ENCODE results near the gene PSMA6.
"Not testable (repeated sequence)": the region's sequence is repeated elsewhere in the genome, so short reads cannot be mapped to it uniquely, and the experiment has no call there.

PSMA6 gene

GRCh38 chr14:35342489-35343010 is 50.4 kb downstream of the PSMA6 start:
- DNase-seq (ENCODE audit: low read depth, low spot score) = no peak

- no peak for DNase-seq (ENCODE audit: low read depth, low spot score)
Measured at GRCh38 chr14:35343702-35344101, 51.5 kb downstream of the PSMA6 start.

- DNase-seq (ENCODE audit: low read depth, low spot score) = no peak
Measured at GRCh38 chr14:35344107-35344807, 52.1 kb downstream of the PSMA6 start.

- DNase-seq (ENCODE audit: low read depth, low spot score) = no peak
Measured at GRCh38 chr14:35346738-35347322, 54.6 kb downstream of the PSMA6 start.

- DNase-seq (ENCODE audit: low read depth, low spot score) = no peak
Measured at GRCh38 chr14:35347323-35348043, 55.3 kb downstream of the PSMA6 start.

DNA sequence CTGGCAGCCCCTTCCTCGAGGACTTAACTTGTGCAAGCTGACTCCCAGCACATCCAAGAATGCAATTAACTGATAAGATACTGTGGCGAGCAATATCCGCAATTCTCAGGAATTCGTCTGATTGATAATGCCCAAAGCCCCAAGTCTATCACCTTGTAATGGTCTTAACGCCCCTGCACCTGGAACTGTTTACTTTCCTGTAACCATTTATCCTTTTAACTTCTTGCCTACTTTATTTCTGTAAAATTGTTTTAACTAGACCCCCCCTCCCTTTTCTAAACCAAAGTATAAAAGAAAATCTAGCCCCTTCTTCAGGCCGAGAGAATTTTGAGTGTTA is 55.8 kb downstream of the PSMA6 start:
- DNase-seq (ENCODE audit: low read depth, low spot score) = not testable (repeated sequence)

DNA sequence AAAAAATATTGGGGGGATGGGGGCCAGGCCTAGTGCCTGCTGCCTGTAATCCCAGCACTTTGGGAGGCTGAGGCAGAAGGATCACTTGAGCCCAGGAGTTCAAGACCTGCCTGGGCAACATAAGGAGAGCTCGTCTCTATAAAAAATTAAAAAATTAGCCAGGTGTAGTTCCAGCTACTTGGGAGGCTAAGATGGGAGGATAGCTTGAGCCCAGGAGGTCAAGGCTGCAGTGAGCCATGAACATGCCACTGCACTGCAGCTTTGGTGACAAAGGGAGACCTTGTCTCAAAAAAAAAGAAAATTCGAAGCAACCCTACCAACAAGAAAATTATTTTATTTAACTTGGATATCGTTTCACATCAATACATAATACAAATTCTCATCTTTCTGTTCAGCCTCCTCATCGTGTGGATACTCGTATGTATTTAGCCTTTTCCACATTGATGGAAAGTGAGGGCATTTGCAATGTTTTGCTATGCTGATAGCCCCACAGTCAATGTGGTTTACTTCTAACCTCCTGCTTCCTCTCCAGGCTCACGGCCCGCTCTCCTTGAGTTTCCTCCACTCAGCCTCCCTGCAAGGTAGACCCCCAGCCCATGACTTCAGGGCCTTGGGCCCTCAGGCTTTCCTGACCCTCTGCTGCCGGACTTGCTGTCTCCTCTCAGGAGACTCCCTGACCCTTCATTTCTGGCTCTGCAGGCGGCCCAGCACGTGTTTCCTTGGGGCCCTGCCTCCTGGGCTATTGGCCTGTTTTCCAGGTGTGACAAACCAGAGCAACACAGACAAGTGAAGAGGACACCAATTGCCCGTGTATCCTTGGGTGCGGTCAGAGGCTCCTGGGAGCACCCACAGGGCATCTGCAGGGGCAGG is 57.5 kb downstream of the PSMA6 start:
- no peak for DNase-seq (ENCODE audit: low read depth, low spot score)

GRCh38 chr14:35351497-35351896 is 59.3 kb downstream of the PSMA6 start:
- DNase-seq (ENCODE audit: low read depth, low spot score) = no peak

GRCh38 chr14:35351897-35352273 is 59.7 kb downstream of the PSMA6 start:
- no peak for DNase-seq (ENCODE audit: low read depth, low spot score)

DNA sequence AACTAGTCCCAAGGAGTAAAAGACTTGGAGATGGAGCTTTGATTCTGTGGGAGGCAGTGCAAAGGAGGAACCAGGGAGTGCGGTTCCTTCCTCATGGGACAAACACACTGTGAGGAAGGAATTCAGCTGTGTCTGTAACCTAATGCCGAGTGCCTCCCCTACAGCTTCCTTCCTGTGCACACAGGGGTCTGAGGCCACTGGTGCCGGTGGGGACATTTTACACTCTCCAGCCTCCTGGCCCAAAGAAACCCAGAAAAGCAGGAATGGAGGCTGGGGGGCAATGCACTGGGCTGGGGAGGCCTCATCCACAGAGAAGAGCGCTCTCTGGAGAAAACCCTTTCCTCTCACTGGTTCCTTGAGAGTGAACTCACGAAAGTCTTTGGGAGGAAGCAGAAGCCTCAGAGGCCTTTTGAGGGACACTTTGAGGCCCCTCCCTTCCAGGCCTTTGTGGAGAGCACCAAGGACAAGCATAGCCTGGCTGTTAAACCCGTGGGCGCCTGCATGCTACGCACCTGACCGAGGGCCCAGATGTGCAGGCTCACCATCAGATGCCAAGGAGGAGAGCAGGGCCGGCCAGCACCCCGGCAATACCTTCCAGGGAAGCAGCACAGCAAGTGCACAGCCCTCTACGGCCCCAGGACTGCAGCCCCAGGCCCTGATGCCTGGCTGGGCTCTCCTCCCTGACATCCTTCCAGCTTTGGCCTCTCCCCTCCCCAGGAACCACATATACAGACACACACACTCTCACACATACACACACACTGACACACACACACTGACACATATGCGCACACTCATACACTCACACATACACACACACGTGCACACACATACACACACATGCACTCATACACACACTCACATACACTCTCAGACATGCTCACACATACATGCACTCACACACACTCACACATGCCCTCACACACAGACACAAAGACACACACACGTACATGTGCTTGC is 60.4 kb downstream of the PSMA6 start:
- DNase-seq (ENCODE audit: low read depth, low spot score) = no peak

DNA sequence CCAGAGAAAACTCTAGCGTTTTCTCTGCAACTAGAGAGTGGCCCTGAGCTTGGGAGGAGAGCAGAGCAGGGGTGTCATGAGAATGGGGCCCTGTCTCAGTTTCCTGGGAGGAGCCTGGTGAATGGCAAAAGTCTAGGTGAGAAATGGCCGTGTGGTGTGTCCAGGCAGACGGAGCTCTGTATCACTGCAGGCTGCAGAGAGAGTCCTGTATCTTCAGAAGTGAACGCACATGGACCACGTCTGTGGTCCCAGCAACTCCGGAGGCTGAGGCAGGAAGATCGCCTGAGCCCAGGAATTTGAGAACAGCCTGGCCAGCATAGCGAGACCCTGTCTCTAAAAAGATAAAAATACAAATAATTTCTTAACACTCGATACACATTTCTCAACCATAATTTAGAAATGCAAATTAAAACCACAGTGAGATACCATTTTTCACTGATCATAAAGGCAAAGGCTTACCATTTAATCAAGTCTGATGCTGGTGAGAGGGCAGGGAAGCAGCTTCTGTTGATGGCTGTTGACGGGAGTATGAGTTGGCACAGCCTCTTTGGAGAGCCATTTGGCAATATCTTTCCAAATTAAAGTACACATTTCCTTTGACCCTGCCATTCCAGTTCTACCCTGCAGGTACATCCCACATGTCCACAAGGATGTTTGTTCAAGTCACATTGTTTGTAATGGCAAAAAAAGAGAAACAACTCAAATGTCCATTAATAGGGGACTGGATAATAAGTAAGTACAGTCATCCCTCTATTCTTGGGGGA is 61.4 kb downstream of the PSMA6 start:
- no peak for DNase-seq (ENCODE audit: low read depth, low spot score)

DNA sequence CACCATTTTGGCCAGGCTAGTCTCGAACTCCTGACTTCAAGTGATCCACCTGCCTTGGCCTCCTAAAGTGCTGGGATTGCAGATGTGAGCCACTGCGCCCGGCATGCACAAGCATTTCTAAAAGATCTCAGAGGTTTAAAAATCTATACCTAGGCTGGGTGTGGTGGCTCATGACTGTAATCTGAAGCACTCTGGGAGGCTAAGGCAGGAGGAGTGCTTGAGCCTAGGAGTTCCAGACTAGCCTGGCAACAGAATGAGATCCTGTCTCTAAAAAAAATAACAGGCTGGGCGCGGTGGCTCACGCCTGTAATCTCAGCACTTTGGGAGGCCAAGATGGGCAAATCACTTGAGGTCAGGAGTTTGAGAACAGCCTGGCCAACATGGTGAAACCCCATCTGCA is 63.1 kb downstream of the PSMA6 start:
- DNase-seq (ENCODE audit: low read depth, low spot score) = not testable (repeated sequence)

- DNase-seq (ENCODE audit: low read depth, low spot score) = no peak
Measured at GRCh38 chr14:35355981-35356841, 64.0 kb downstream of the PSMA6 start.

DNA sequence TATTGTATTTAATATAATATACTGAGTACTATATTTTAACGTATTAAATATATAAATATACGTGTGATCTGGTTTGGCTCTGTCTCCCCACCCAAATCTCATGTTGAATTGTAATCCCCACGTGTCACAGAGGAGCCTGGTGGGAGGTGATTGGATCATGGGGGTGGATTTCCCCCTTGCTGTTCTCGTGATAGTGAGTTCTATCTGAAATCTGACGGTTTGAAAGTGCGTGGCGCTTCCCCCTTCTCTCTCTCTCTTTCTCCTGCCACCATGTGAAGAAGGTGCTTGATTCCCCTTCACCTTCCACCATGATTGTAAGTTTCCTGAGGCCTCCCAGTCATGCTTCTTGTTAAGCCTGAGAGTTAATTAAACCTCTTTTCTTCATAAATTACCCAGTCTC is 67.5 kb downstream of the PSMA6 start:
- not testable (repeated sequence) for DNase-seq (ENCODE audit: low read depth, low spot score)

- DNase-seq (ENCODE audit: low read depth, low spot score) = no peak
Measured at GRCh38 chr14:35361141-35361480, 68.9 kb downstream of the PSMA6 start.

DNA sequence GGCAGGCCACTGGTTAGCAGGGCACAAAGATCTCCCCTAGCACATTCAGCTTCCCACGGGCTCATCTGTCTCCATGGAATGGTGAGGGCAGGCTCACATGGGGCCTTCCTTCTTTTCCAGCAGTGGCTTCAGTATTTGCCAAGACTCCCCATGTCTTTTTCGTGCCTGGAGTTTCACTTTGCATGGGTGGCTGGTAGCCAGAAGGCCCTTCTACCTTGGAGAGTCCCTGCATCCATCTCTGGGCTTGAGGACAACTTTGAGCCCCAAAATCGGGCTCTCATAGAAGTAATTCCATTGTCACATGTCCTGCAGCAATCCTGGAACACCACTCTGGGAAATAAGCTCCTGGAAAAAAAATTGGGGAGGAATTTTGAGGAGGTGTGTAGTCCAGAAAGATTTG is 70.3 kb downstream of the PSMA6 start:
- DNase-seq (ENCODE audit: low read depth, low spot score) = no peak

- DNase-seq (ENCODE audit: low read depth, low spot score) = no peak
Measured at GRCh38 chr14:35362911-35363374, 70.8 kb downstream of the PSMA6 start.

- DNase-seq (ENCODE audit: low read depth, low spot score) = peak; percentile 41
Measured at GRCh38 chr14:35365130-35366055, 73.2 kb downstream of the PSMA6 start.

All from activated CD4-positive, CD25-positive, alpha-beta regulatory T cell treated with anti-CD3 and anti-CD28 coated beads, Interleukin-2, amount 50 U/mL, for 16 hours (primary cell).